Adrenal gland (tissue), 12 donors: ENCODE results near the gene PKDCC. TPM values are rescaled to one million over a fixed set of nuclear protein-coding genes. Genes with fewer than 3 reads are reported as not detected.

Experiments
- DNase-seq, 7 donors: peaks; one replicate each; pipeline ENCODE4 v3.0.0-alpha.2; 2019 to 2020
- H3K27ac ChIP-seq, 5 donors: fragments of 200-600 bp; sonication (generic) in 4 of 5; 1 replicate in 3 of 5; 2 replicates in 2 of 5; pipeline versions ENCODE4 v1.5.1 to v1.8.0; 2016 to 2020; ENCODE audit warnings: mild to moderate bottlenecking in 1 of 5
- H3K27me3 ChIP-seq: fragments of 200-600 bp; 2 replicates; pipeline ENCODE4 v1.8.0; 2021
- H3K36me3 ChIP-seq, 2 donors: fragments of 200-600 bp; replicated peaks in 1 of 2; 1 replicate in 1 of 2; 2 replicates in 1 of 2; pipeline versions ENCODE4 v1.5.1 to v1.8.0; 2018 to 2022
- H3K4me1 ChIP-seq, 2 donors: fragments of 200-600 bp; replicated peaks in 1 of 2; 1 replicate in 1 of 2; 2 replicates in 1 of 2; pipeline versions ENCODE4 v1.5.1 to v1.8.0; 2018 to 2021
- H3K4me3 ChIP-seq, 4 donors: fragments of 200-600 bp; sonication (generic) in 3 of 4; one replicate each; pipeline ENCODE4 v1.5.1; 2016 to 2018
- H3K9me3 ChIP-seq, 3 donors: fragments of 200-600 bp; sonication (generic) in 1 of 3; replicated peaks in 1 of 3; 1 replicate in 2 of 3; 2 replicates in 1 of 3; pipeline versions ENCODE4 v1.5.1 to v1.8.0; 2016 to 2021
- CTCF ChIP-seq, 6 experiments: fragments of 450-650 bp in 4 of 6; fragments of 200-600 bp in 2 of 6; sonication (generic) in 1 of 6; IDR thresholded peaks; 1 replicate in 5 of 6; 2 replicates in 1 of 6; pipeline versions ENCODE4 v1.5.1 to v1.8.0; 2016 to 2021; ENCODE audit warnings: antibody characterized with exemption in 6 of 6, mild to moderate bottlenecking in 2 of 6, moderate library complexity in 1 of 6
- POLR2A ChIP-seq, 2 donors: fragments of 450-650 bp; IDR thresholded peaks; one replicate each; pipeline ENCODE4 v1.6.1; 2017; ENCODE audit warnings: antibody characterized with exemption in 2 of 2, mild to moderate bottlenecking in 2 of 2, moderate library complexity in 1 of 2
- WGBS, 4 donors: extraction: QIAGEN DNeasy Blood & Tissue Kit in 2 of 4; methylation state at CpG; one replicate each; pipeline versions ENCODE4 v1.1.5 to v1.1.7; 2013 to 2017; 5-methylcytosine and 5-hydroxymethylcytosine counted together
- intact Hi-C, 2 donors: fragments of 100-400 bp; cut with DNase I; formaldehyde crosslinking; loops; one replicate each; pipeline versions ENCODE4 v1.14.1 to v1.15.0; 2022 to 2023
- polyA plus RNA-seq, 3 donors: library from polyadenylated mRNA; stranded (reverse); fragments of 200-250 nt in 2 of 3; fragments of 350-450 nt in 1 of 3; fragmentation: Illumina TruSeq in 1 of 3; extraction: RNeasy Lipid Tissue Mini Kit (QIAGEN cat#74804) in 1 of 3; gene quantifications; one replicate each; pipeline ENCODE4 v1.2.3, GENCODE V29; 2013 to 2014
- total RNA-seq, 9 donors: library from RNA; depleted of rRNA in 4 of 9; stranded (reverse); fragments of >200 nt in 4 of 9; fragments of 120-200 nt in 1 of 9; fragmentation: NEBNext Ultra II Directional in 1 of 9; extraction: Animal tissue kit (Norgen Biotek cat#: 25700) in 1 of 9; gene quantifications; one replicate each; pipeline versions ENCODE4 v1.1.0 to v1.2.4, GENCODE V29; 2013 to 2023
- donor health status: healthy with polysubstance abuse.
- donor health status: Bipolar disorder and iron deficiency.
- donor health status: DM: yes; HTN: yes; CAD: no.
- donor health status: DM: no; HTN: no; CAD: no.
- donor health status: DM: no; HTN: no; CAD: no.
- donor health status: DM: yes; HTN: yes; CAD: no.

Gene PKDCC
- total and polyA plus RNA-seq, 12 donors, result 29.7 to 170 (median 51.5) TPM

GRCh38 chr2:42090216-42090615 is 42.4 kb downstream of the PKDCC start:
- no peak overlapping the region for H3K4me3 ChIP-seq
- TF ChIP-seq CTCF (IDR thresholded peaks at IDR 0.05) (no peak), POLR2A (IDR thresholded peaks at IDR 0.05) (no peak)
- no peaks in the 10 kb centered on the region for H3K9me3 ChIP-seq
- H3K4me1 ChIP-seq, result peaks cover 4% of the 10 kb centered on the region in 2 donors
- 77 to 96% (median 92%) methylated on average over 5 of the region's 5 CpGs for WGBS, 4 donors
- intact Hi-C loops, result loop anchor here (10.0 kb wide), 3 partner anchors 145 to 265 kb away; no protein-coding TSS in a partner anchor
- no peak for DNase-seq
- no peak overlapping the region for H3K27ac ChIP-seq
- H3K36me3 ChIP-seq, result no peaks in the 10 kb centered on the region
- no peaks in the 10 kb centered on the region for H3K27me3 ChIP-seq

- TF ChIP-seq CTCF (IDR thresholded peaks at IDR 0.05) (no peak), POLR2A (IDR thresholded peaks at IDR 0.05) (no peak)
- H3K4me3 ChIP-seq, result no peak overlapping the region
- no peaks in the 10 kb centered on the region for H3K4me1 ChIP-seq
- WGBS, 4 donors, result 89 to 97% (median 97%) methylated on average over 3 of the region's 3 CpGs
- no peak for DNase-seq
- H3K27ac ChIP-seq, result no peak overlapping the region
- H3K9me3 ChIP-seq, result no peaks in the 10 kb centered on the region
- H3K27me3 ChIP-seq, result no peaks in the 10 kb centered on the region
- intact Hi-C loops, result loop anchor here (10.0 kb wide), 3 partner anchors 143 to 263 kb away; no protein-coding TSS in a partner anchor
- no peaks in the 10 kb centered on the region for H3K36me3 ChIP-seq
Measured at GRCh38 chr2:42091671-42092070, 43.9 kb downstream of the PKDCC start.

GRCh38 chr2:42092084-42092996 is 44.5 kb downstream of the PKDCC start:
- H3K36me3 ChIP-seq, result no peaks in the 10 kb centered on the region
- no peak for DNase-seq
- no peak overlapping the region for H3K4me3 ChIP-seq
- H3K4me1 ChIP-seq, result no peaks in the 10 kb centered on the region
- H3K27ac ChIP-seq, result no peak overlapping the region
- H3K27me3 ChIP-seq, result no peaks in the 10 kb centered on the region
- WGBS, 4 donors, result 44 to 57% (median 54%) methylated on average over 7 of the region's 7 CpGs
- intact Hi-C loops, result loop anchor here (10.0 kb wide), 3 partner anchors 142 to 262 kb away; no protein-coding TSS in a partner anchor
- H3K9me3 ChIP-seq, result no peaks in the 10 kb centered on the region
- TF ChIP-seq POLR2A (IDR thresholded peaks at IDR 0.05), result no peak
- no peak for TF ChIP-seq CTCF (IDR thresholded peaks at IDR 0.05)

- DNase-seq, result no peak
- Histone ChIP-seq H3K9me3 (no peaks in the 10 kb centered on the region), H3K27ac (no peak overlapping the region), H3K27me3 (no peaks in the 10 kb centered on the region), H3K4me3 (no peak overlapping the region), H3K4me1 (peaks cover 3 to 10% of the 10 kb centered on the region in 2 donors), H3K36me3 (no peaks in the 10 kb centered on the region)
- intact Hi-C loops, result loop anchor here (10.0 kb wide), 3 partner anchors 141 to 261 kb away; no protein-coding TSS in a partner anchor
- TF ChIP-seq CTCF (IDR thresholded peaks at IDR 0.05) (no peak), POLR2A (IDR thresholded peaks at IDR 0.05) (no peak)
Measured at GRCh38 chr2:42094114-42094513, 46.3 kb downstream of the PKDCC start.
